Measurements from ENCODE around the gene ZDHHC16.

Gene ZDHHC16

GRCh38 chr10:97506199-97506991 lies 60.4 kb downstream of the ZDHHC16 start:
- DNase-seq (ENCODE audit: low read depth in 4 of 4, low spot score in 1 of 4): no peak
